HG03066 (cell line): ENCODE results near the gene GC.
"Not testable (repeated sequence)": the region's sequence is repeated elsewhere in the genome, so short reads cannot be mapped to it uniquely, and the experiment has no call there.

ENCODE experiments used
- ATAC-seq: cut with Tn5 transposase; IDR thresholded peaks from one replicate; pipeline ENCODE4 v1.9.1; 2021; ENCODE audit warnings: low read depth; ENCODE audit not compliant: unreplicated experiment

Gene GC

DNA sequence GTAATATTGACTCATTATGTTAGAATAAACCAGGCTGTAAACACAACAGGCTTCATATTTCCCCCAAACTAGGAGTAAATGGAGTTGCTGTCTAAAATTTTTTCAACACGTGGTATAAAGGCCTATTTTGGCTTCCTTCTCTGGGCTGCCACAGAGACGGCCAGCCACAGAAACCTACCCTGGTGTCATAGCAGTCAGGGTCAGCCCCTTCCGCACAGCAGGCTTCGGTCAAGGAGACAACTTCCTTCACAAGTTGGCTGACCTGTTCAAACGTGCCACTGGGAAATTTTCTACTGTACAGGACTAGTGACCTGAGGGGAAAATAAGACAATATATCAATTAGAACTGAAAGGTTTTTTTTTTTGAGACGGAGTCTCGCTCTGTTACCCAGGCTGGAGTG, 15.8 kb downstream of the GC start:
- ATAC-seq: no peak

DNA sequence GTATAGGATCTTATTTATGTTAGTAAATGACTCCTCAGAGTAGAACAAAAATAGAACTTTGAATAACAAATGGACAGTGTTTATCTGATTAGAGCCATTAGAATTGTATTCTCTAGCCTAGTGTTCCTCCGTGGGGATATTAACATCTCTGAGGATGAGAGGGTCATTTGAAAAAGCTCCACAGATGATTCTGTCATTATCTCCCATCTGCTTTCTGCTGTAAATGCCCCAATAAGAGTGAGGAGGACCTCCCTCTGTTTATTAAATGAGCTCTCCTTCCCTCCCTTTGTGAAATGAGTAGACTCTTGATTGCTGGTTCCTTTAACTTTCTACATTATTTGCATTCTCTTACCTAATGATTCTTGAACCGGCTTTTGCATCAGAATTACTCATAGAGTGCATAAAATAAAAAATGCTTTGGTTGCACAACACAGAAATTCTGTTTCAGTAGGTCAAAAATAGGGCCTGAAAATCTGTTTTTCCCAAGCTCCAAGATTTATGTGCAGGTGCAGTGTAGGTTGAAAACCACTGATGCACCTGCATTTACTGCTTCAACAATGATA, 18.0 kb downstream of the GC start:
- ATAC-seq: no peak

DNA sequence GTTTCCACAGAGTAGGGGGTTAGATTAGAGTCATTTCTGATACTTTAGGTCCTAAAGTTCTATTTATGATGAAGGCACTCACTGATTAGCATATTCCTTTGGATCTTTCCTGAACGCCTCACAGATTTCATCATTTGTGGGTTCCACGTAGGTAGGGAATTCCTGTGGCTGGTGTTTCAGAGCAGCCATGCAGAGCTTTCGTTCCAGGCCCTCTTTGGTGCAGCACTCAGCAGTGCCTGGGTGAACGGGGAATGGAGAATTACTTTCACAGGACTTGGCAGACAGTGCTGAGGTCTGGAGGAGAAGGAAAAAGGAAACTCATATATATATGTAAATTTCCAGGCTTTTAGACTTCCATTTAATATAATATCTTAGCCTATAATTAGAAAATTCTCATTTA, 18.5 kb downstream of the GC start:
- ATAC-seq: no peak

DNA sequence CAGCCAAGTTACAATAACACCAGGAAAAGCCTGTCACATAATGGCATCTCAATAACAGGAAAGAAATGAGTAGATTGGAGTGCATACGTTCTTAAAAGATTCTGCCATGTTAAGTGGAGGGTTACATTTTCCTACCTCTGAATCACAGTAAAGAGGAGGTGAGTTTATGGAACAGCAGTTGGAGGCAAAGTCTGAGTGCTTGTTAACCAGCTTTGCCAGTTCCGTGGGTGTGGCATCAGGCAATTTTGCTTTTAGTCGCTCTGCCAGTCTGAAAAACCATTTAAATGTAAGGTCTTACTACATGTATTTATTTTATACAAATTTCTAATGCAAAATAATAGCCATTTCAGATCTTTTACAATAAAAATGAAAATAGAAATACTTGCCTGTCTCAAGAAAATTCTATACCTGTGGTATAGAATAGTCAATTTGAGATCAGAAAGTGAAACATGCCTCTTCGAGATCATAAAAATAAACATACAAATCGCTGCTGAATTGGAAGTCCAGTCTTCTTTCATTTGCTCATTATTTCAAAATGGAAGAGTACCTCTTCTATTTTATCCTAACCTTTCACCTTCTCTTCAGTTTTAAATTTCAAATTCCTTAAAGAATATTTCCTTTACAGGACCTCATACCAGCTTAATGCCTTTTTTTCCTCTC, 31.4 kb downstream of the GC start:
- no peak for ATAC-seq

DNA sequence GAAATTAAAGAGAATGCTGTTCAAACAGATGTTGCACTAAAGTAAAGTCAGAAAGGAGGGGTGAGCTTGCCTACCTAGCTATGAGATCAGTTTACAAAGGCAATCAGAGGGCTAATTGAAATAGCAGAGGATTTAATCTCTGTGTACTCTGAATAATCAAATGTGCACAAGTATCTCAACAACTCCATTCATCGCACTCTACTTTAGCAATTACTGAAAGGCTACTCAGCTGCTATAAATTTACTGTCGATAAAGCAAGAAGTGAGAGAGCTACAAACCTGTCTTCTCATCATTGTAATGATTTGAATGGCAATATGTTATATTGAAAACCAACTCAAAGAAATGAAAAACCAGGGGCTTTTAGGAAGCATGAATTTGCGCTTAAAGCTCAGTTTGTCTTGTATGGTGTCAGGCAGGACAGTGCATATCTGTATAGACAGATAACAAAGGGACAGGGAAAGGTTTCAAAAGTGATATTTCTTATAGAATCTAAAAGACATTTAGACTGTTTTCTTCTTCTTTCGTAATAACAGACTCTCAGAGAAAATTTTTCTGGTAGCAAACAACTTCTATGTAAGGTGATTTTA, 34.8 kb downstream of the GC start:
- ATAC-seq: no peak

DNA sequence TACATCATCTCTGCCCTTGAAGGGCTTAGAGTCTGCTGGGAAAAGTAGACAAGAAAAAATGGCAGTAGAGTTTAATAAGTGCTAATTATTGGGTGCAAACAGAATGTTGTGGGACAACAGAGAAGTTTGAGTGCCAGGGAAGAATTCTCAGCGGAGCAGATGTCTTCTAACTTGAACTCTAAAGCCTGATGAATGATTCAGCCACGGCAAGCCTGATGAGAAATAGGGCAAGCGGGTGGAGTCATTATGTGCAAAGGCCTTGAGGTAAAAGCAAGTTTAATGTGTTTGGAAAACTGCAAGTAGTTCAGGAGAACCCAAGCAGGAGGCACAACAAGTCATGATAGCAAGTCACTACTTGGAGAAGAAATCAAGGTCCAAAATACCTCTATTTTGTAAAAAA, 37.5 kb downstream of the GC start:
- no peak for ATAC-seq

DNA sequence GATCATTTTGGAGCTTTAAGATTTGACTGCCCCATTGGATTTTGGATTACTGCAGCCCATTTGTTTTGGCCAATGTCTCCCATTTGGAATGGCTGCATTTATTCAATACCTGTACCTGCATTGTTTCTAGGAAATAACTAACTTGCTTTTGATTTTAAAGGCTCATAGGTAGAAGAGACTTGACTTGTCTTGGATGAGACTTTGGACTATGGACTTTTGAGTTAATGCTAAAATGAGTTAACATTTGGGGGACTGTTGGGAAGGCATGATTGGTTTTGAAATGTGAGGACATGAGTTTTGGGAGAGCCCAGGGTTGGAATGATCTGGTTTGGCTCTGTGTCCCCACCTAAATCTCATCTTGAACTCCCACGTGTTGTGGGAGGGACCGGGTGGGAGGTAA, 45.1 kb downstream of the GC start:
- not testable (repeated sequence) for ATAC-seq

DNA sequence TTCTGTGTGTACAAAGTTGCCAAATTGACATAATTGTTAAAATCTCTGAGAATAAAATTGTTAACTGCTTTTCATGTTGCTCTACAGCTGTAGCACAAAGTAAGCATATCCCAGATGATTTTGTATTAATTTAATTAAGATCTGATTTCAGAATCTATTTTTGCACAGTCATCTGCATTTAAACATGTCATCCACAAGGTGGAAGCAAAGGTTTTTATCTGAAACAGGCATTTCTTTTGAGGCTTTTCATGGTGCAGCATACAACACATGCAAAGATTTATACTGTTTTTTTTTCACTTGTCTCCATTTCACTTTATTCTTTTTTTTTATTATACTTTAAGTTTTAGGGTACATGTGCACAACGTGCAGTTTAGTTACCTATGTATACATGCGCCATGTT, 51.2 kb downstream of the GC start:
- ATAC-seq: no peak

DNA sequence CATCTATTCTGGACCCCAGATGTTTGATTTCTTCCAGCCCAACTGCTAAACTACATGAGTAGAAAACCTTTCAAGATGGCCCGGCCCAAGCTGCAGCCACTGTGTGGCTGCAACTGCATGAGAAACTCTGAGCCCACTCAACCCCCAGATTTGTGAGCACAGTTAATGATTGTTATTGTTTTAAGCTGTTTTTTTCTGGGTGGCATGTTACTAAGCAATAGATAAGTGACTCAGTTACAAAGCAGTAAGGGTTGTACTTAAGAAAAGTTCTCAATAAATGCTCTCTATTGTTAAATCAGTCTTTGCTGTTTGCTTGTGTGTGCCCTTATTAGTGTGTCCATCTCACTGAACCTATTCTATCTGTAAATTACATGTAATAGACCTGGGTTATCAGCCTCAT, 51.8 kb downstream of the GC start:
- ATAC-seq: no peak

DNA sequence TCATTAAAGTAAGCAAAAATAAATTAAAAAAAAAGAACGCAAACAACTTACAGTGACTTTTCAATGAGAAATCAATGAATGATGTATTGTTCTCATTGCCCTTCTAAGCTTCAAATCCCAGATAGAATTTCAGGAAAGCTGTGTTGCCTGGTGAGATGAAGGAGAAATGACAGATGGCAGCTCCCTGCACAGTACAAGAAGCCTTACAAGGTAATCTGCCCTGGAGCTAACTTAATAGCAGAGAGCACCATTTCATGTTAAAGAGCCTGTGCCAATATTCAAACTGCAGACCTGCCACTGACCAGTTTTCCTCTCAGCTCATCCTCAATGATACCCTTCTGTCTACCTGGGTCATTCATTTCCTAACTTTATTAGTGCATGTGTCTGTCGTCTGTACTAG, 54.0 kb downstream of the GC start:
- ATAC-seq: no peak

DNA sequence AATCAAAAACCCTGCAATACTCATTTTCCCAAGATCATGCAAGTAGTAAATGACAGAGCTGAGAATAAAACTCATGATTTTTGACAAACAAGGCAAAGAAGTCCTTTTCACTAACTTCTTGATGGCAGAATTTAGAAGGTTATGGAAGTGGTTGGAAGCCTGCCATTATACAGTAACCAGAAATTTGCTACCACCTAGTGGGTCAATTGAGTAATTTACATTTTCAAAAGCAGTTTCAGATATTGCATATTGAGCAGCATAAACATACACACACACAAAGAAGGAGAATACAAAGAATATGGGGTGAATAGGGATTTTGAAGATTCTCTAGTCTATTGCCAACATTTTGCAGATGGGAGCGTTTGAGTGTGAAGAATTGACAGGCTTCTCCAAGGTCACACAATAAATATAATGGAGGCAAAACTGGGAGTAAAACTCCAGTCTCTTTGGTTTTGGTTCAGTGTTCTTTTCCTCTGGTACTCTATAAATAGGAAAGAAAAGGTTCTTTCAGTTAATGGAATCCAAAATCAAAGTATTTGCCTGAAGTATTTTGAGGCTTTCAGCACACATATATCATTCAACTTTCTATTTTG, 70.2 kb downstream of the GC start:
- no peak for ATAC-seq

DNA sequence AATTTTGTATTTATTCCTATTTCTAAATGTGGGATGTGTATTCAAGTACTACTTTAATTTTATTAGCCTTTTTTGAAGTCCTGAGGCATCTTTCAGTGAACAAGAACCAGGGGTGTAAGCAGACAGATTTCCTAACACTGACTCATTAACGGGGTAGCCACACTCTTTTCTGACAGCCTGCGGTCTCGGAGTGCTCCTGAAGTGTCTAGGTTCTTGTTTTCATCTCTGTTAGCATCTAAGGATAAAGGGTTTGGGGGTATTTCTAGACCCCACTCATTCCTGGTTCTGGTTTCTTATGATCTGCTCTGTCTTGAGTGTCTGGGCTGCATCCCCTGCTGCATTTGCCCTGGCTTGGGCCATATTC, 71.9 kb downstream of the GC start:
- ATAC-seq: no peak

DNA sequence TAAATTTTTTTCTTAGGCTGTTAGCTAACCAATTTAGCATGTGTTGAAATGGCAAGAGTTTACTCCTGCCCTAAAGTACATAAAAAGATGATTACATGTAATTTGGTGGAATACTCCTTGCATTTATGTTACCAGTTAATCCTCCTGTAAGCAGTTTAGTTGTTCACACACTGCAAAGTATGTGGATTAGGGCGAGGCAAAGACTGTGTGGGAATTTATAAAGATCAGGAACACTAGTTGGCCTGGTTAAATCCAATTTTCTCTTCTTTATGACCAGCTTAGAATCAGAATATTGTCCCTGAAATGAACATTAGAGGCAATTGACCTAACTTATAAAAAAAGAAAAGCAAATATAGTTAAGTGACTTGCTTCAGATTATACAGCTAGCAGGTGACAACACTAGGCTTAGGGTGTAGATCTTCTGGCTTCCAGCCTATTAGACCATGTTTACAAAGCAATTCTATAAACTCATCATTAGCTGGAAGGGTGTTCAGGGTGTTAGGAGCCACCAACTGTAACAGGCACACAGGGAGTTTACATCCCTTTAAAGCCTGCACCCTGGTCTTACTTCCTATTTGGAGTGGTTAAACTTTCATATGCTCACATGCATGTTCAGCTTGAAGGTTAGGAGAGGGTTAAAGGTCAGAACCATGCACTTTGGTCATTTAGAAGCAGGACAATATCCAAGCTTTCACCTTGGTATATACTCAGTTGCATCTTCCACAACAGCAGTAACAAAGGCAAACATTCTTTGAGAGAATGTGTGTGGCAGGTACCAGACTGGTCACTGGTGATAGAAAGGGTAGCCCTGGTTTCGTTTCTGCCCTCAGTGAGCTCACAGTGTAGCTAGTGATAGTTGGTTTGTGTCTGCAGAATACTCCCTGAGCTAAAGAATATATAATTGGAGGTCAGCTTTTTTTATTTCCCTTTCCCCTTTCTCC, 72.6 kb downstream of the GC start:
- no peak for ATAC-seq

DNA sequence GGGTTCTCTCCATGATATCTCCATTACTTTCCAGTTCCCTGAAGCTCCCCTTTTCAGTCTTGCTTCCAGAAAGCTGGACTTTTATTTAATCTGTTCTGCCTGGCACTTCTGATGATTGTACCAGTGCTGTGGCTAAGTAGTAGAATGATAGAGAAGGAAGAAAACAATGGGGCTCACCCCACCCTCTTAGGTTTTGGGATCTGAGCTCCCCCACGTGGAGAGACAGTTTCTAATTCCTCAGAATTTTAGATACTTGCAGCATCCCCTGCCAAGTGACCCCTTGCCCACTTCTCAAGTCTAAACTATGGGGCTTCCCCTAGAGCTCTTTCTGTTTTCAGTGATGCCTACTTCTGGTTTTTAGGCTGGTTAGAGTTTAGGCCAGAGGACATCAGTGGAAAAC, 73.9 kb downstream of the GC start:
- no peak for ATAC-seq

DNA sequence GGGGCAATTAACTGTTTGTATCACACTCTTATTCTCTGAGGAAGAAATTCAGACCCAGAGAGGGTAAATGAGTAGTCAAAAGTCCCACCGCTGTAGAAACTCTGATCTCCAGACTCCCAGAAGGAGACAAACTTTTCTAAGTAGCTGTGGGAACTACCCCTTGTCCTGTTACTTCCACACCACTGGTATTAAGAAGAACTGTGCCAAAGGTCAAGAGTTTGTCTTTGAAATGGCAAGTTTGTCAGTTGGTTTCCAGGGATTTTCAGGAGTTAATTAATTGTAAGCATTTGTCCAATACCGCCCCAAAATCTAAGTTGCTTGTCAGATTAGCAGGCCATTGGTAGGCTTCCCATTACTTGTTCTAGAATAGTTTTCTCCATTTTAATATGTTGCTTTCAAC, 85.7 kb downstream of the GC start:
- ATAC-seq: no peak

DNA sequence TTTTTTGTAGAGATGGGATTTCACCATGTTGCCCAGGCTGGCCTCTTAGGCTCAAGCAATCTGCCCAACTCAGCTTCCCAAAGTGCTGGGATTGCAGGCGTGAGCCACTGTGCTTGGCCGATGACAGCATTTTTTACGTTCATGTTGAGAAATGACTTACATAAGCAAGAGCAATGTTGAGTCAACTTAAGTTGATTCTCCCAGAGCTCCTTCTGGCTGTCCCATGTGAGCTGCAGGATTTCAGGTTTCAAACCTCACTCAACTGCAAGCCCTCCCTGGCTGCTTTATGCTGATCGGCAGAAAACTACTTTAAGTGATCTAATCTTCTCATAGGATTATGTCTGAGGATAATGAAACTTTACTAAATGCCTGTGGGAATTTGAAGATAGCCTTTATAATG, 86.8 kb downstream of the GC start:
- ATAC-seq: no peak

DNA sequence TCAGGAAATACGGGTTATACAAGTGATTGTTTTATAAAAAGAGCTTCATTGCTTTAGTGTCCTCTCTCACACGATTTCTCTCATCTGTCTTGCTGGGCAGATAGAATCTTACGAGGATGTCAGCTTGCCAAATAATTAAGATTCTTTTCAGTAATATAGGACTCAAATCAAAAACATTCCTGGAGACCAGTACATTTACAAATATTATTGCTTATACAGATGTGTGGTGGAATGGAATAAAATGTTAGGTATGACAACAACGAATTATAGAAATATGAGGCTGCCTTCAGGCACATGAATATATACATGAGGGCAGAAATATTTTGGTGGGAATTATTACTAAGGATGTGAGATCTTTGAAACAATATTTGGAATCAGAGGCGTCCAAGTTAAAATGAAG, 88.9 kb downstream of the GC start:
- ATAC-seq: no peak

DNA sequence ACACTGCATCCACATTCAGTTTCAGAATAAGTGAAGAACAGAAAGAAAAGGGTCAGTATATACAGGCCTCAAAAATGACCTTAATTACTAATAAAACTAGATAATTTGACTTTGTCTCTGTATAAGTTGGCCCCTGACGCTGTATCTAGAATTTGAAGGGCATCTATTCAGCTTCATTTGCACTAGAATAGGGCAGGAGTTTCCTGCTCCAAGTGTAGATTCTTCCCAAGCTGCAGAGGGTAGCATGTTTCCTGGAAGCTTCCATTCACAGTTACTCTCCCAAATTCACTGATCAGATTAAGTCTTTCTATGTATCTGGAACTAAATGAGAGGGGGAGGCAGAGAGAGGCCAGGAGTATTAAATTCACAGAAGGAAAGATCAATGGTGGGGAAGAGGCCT, 90.9 kb downstream of the GC start:
- ATAC-seq: no peak

DNA sequence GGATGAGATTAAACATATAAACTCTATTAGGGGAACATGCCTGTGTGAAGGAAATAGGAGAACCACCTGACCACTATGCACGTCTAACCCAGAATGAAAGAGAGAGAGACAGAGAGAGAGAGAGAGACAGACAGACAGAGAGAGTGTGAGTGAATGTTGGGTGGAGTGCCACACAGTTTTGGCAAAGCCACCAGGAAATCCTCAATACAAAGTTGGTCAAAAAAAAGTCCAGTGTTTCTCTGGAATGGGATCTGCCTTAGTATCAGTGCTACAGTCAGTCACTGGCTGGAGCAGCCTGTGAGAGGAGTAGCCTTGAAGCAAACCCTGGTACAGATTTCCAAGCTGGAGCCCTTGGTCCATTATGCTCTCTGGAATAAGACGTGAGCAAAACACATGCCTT, 91.7 kb downstream of the GC start:
- no peak for ATAC-seq
